H7 (cell line): ENCODE data around the gene TACR2. TPM values are rescaled to one million over a fixed set of nuclear protein-coding genes. Genes with fewer than 3 reads are reported as not detected.

Source experiments
- total RNA-seq: library from RNA; depleted of rRNA; stranded (reverse); fragments of >200 nt; shearing (Covaris generic); gene quantifications from 2 replicates; pipeline ENCODE4 v1.2.3, GENCODE V29; 2014; rRNA removed

Gene TACR2
- total RNA-seq, 1 experiment from 2014 or later = not detected

Other genes starting within 250 kb of the TACR2 start
- 38.7 and 45.1 TPM in 2 replicates for gene SUPV3L1, start 236.7 kb downstream of the TACR2 start, total RNA-seq
- 0.03 TPM in 1 of 2 replicates, not detected in the other for gene HKDC1, start 196.6 kb downstream of the TACR2 start, total RNA-seq
- gene HK1, start 138.4 kb downstream of the TACR2 start, total RNA-seq = 110 and 114 TPM in 2 replicates
- 5.0 and 6.5 TPM in 2 replicates for gene TSPAN15, start 34.5 kb upstream of the TACR2 start, total RNA-seq
- gene NEUROG3, start 156.5 kb upstream of the TACR2 start, total RNA-seq = 0.14 and 1.4 TPM in 2 replicates
- gene FAM241B, start 213.3 kb upstream of the TACR2 start, total RNA-seq = 5.8 and 8.4 TPM in 2 replicates